Iris pigment epithelial cell (primary cell): ENCODE data around the gene DNMT3B.
"Not testable (repeated sequence)": the region's sequence is repeated elsewhere in the genome, so short reads cannot be mapped to it uniquely, and the experiment has no call there.

Experiments
- DNase-seq: peaks from one replicate; pipeline ENCODE4 v3.0.0-alpha.2; 2011; ENCODE audit warnings: low read depth

DNMT3B gene

GRCh38 chr20:32761831-32762753, at the start of gene DNMT3B:
TSS of gene DNMT3B (plus strand) at chr20:32762385. CDS start at chr20:32780324, 17,939 bp downstream.
- peak; percentile 75 for DNase-seq

- no peak for DNase-seq
Measured at GRCh38 chr20:32718749-32719348, 43.3 kb upstream of the DNMT3B start.

DNA sequence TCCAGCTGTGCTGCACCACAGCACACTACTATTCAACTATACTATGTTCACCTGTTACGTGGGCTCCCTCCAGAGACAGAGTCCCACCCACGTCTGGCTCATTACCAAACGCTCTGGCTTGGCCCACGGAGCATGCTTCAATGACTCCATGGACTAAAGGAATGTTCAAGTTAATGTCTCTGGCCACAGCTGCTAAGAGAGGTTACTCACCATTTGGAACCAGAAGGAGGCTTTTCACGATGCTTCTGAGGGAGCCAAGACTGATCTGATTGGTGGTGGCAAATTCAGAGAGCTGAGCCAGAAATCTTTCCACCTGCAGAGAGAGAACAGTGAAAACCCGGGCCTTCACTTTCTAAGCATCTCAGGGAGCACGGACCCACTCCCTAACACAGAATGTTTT, 34.5 kb upstream of the DNMT3B start:
- peak; percentile 93 for DNase-seq

GRCh38 chr20:32728435-32728834, 33.8 kb upstream of the DNMT3B start:
- not testable (repeated sequence) for DNase-seq

DNA sequence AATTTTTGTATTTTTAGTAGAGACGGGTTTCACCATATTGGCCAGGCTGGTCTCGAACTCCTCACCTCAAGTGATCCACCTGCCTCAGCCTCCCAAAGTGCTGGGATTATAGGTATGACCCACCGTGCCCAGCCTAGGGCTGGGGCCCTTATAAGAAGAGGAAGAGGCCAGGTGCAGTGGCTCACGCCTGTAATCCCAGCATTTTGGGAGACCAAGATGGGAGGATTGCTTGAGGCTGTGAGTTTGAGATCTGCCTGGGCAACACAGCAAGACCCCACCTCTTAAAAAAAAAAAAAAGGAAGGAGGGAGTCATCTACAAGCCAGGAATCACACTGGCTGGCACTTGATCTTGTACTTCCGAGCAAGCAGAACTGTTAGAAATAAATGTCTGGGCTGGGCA, 32.9 kb upstream of the DNMT3B start:
- not testable (repeated sequence) for DNase-seq

- peak; percentile 62 for DNase-seq
Measured at GRCh38 chr20:32731882-32732266, 30.3 kb upstream of the DNMT3B start.

GRCh38 chr20:32737371-32738223, 24.6 kb upstream of the DNMT3B start:
- DNase-seq: peak; percentile 82

DNA sequence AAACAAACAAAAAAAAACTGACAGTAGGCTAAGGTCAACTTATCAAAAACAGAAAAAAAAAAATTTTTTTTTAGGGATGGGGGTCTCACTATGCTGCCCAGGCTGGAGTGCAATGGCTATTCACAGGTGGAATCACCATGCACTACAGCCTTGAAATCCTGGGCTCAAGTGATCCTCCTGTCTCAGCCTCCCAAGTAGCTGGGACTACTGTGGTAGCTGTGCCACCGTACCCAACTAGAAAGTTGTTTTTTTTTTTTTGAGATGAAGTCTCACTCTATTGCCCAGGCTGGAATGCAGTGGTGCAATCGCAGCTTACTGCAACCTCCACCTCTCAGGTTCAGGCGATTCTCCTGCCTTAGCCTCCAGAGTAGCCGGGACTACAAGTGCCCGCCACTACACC, 21.0 kb upstream of the DNMT3B start:
- no peak for DNase-seq

DNA sequence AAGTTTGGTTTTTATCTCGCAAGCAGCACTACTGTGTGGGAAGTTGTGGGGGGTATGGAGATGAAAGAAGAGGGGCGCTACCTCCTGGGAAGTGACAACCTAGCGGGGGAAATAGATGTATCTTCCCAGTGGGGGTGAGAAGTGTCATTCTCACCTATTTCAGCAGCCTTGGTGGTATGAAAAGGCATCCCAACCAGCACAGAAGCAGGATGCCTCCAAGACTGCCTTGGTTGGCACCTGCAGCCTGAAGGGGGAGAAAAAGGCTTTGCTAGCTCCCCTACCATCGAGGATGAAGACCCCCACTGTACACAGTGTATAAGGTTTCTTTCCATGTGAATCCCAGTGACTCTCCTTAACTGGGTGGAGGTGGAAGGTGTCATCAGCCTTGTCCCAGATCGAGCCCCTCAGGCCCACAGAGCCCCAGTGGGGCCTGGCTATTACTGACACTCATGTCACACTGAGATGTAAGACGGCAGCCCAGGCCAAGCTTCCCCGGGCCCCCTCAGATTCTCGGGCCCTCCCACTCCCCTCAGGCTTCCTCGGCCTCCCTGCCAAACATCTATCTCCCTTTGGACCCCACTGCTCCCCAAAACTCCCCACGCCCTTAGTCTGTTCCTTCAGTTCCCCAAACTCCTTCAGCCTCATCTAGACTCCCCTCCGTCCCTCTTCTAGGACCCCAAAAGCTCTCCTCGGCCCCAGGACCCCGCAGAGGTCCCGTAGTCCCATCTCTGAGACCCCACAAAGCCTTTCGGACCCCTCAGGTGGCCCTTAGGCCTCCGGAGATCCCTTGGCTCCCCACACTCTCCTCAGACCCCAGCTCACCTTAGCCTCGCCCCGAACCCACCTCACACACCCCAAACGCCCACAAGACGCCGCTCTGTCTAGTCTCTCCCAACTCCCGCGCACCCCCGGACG, 19.6 kb upstream of the DNMT3B start:
- no peak for DNase-seq

DNA sequence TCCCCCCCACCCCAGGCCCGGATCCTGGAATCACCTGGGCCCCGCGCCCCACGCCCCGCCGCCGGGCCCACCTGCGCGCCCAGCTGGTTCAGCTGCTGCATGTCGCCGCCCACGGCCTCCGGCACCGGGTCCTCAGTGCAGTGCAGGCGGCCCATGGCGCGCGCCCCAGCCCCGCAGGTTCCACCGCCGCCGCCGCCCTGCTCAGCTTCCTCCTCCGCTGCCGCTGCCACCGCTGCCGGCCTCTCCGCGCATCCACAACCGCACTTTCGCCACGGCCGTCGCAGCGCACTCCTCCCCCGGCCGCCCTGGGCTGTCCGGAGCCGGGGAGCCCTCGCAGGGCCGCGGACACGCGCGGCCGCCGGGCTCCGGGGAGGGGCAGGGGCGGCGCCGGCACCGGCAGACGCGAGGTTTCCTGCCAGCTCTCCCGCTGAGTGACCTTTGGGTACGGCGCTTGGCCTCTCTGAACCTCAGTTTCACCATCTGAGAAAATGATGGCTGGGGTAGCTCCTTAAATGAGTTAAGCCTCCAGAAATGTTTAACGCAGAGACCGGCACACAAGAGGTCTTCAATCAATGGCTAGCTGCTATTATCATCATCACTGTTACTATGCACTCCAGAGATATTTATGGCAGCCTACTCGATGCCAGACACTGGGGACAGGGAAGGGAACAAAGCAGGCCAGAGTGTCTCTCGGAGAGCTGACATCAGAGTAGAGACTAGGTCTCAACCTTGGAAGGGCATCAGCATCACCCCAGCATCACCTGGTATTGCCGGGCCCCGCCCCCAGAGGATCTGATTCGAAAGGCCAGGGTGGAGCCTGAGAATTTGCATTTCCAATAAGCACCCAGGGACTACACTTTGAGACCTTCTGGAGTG, 18.7 kb upstream of the DNMT3B start, which contains the start of gene COMMD7:
COMMD7 (minus strand) TSS at position 231 of the 876 bp plus-strand sequence; CDS start at position 155, 76 bp downstream.
- DNase-seq: peak; percentile 41

GRCh38 chr20:32749914-32750637, 12.1 kb upstream of the DNMT3B start:
- DNase-seq: no peak

DNA sequence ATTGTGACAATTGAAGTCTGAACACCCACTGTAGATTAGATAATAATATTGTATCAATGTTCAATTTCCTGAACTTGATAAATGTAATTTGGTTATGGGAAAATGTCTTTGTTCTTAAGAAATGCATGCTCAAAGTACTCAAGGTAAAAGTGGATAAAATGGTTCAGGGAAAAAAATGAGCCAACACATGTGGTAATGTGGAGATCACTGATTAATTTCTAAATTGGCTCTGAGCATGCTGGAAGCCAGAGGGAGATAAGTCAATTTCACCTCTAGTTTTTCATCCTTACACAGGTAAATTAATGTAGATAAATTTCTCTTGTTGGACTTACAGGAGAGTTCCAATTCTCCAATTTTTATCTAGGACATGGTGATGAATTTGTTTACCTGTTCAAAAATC, 10.9 kb upstream of the DNMT3B start:
- DNase-seq: no peak

- DNase-seq: no peak
Measured at GRCh38 chr20:32751702-32752457, 10.3 kb upstream of the DNMT3B start.

DNA sequence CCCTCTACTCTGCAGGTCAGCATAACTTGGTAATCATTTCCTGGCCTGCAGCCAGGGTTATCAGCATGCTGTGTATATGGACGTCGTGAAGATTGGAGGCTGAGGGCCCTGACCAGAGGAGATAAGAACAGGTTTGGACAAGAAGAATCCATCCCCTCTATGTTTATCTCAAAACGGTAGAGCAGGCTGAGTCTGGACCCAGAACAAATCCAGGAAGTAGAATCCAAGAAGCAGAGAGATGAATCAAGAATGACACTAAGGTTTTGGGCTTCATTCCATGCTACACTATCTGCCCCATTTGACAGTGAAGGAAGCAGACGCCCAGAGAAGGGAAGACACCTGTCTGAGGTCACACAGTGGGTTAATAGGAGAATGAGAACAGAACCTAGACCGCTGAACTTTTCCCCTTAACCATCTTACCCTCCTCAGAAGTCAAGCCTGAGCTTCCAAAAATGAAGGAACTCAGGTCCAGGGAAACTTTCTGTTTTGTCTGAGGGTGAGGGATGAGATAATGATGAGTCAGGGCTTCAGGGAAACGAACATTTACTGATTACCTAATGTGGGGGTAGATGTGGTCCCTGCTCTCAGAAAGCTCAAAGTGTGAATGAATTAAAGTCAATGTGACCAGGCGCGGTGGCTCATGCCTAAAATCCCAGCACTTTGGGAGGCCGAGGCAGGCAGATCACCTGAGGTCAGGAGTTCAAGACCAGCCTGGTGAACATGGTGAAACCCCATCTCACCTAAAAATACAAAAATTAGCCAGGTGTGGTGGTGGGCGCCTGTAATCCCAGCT, 9.5 kb upstream of the DNMT3B start:
- DNase-seq: peak; percentile 80

DNA sequence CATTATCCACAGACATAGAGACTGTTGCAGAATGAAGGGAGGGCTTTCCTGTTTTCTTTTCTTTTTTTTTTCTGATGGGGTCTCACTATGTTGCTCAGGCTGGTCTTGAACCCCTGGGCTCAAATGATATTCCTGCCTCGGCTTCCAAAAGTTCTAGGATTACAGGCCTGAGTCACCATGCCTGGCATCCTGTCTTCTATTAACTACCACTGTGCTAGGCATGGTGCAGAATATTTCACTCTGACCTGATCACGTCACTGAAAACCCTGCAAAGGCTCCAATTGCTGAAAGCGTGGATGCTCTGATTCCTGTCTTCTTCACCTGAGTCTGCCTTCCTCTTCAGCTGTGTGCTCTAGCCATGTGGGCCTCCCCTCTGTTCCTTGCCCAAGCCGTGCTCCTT, 8.5 kb upstream of the DNMT3B start:
- no peak for DNase-seq

GRCh38 chr20:32756156-32756555, 6.0 kb upstream of the DNMT3B start:
- DNase-seq: no peak

DNA sequence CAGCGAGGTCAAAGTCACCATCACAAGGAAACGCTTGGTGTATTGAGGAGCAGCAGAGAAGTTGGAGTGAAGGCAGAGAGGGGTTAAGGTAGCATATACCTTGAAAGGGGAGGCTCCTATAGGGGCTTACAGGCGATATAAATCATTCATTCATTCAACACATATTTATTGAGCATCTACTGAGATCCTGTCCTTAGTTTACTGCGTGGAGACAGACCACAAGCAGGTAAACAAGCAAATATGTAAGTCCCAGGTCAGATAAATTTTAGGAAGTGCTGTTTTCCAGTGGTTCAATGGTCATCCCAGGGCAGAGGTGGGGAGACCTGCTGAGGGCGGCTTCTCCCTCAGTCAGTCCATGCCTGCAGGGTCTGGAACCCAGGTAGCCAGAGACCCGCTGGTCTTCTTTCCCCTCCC, 761 bp upstream of the DNMT3B start:
- DNase-seq: no peak

- no peak for DNase-seq
Measured at GRCh38 chr20:32762754-32763201, 593 bp downstream of the DNMT3B start.
